Activated CD4-positive, alpha-beta T cell treated with anti-CD3 and anti-CD28 coated beads for 4 hours (primary cell): ENCODE results near the gene CCDC188.

Experiments used
- DNase-seq, 2 donors: peaks; one replicate each; pipeline ENCODE4 v3.0.0-alpha.2; 2020

The CCDC188 gene

DNA sequence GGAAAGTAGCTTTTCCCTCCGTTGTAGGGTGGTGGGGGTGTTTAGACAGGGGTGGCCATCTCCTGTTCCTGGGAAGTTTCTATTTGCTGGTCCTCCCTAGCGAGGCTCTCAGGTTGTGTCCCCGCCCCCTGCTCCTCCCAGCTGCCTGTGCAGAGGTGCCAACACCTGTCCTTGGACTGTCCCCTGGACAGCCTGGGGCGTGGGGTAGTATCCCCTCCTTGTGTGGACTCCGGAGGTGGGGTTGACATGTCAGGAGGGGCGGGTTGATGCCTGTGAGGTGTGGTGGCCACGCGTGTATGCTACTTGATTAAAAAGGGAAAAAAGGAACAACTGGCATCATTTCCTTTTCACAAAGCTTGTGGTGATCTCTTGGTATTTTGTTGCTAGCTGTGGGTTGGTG lies 49.2 kb downstream of the CCDC188 start:
- DNase-seq: no peak

DNA sequence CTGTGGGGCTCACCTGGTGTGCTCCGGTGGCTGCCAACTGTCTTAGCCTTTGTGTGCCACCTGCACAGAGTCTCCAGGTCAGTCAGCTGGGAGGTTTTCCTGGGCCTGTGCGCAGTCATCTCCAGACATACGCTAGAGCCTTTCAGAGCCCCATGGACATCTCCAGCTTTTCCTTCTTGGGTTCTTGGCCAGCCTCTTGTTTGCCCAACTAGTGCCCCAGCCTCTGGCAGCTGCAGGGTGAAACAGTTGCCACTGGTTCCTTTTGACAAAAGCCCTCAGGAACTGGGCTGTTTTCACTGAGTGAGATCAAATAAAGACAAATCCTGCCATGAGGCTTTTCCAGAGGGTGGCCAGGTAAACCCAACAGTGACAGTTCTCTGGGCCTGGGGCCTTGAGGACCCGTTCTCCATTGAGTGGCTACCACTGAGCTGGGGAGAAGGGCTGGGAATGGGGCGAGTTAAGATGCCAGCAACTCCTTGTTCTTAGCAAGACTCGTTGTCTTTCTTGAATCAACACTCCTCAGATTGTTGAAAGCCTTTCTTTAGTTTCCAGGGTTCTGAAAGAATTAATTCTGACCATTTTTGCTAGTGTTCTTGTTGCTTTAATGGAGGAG lies 51.6 kb downstream of the CCDC188 start:
- DNase-seq: no peak
